Embryonic facial prominence (tissue), 1 donor: ENCODE results near the gene CCDC107.
"Not testable (repeated sequence)": the region's sequence is repeated elsewhere in the genome, so short reads cannot be mapped to it uniquely, and the experiment has no call there.

Source experiments
- DNase-seq: peaks from one replicate; pipeline ENCODE4 v3.0.0-alpha.2; 2016; ENCODE audit errors: extremely low spot score

CCDC107 gene

DNA sequence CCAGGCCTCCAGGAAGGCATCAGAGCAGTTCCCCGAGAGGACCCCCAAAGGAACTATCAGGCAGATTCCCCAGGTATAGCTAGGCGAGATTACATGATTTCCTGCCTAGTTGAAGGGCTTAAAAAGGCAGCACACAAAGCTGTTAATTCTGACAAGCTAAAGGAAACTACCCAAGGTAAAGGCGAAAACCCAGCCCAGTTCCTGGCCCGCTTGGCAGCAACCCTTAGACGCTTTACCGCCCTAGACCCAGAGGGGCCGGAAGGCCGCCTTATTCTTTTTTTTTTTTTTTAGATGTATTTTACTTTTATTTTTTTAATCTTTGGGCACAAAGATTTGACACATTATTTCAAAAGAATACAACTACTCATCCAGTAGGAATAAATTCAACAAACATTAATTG, 19.3 kb upstream of the CCDC107 start:
- DNase-seq, result not testable (repeated sequence)

- not testable (repeated sequence) for DNase-seq
Observed at GRCh38 chr9:35639225-35639624, 18.9 kb upstream of the CCDC107 start.

DNA sequence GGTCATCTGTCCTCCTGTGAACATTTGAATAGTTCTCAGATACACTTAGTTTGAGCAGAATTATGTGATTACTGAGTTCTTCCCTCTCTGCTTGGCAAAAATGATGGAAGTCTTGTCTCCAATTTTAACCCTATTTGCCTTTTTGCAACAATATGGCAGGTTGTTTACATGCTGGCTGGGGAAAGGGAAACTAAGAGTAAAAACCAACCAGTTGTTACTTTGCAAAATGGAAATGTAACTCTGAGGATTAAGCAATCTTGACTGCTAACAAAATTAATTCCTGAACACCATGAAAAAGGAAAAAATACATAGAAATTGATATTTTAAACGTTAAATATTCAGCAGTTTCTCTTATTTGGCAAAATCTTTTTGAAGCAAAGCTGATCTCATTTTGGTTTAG, 18.5 kb upstream of the CCDC107 start:
- no peak for DNase-seq

DNA sequence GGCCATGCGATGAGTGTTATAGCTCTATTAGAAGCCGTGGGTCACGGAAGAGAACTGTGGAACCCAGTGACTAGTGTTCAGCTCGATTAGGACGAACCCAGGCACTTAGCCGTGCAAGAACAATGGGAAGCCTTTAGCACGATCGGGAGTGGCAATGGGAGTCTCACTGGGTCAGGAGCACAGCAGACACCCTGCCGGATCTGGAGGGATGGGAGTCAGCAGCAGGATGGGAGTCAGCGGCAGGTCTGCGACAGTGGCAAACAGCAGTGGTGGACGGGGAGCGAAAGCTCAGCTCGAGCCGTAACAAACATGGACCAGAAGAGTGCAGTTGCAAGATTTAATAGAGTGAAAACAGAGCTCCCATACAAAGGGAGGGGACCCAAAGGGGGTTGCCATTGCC, 17.7 kb upstream of the CCDC107 start:
- DNase-seq, result not testable (repeated sequence)

DNA sequence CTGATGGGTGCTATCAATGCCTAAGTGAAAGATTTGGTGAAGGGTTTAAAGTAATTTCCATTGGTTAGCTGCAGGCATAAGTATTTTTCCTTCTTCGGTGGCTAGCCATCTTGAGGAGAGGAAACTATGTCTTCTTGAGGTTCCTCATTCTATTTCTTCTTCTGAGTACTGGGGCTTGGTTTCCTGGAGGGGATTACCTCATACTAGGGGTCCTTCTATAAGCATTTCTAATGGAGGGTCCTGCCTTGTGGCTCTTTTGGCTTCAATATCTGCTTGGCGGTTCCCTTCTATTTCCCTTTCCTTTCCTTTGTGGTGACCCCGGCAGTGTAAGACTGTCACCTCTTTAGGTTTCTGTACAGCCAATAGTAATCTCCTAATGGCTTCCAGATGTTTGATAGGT, 16.6 kb upstream of the CCDC107 start:
- DNase-seq, result not testable (repeated sequence)

DNA sequence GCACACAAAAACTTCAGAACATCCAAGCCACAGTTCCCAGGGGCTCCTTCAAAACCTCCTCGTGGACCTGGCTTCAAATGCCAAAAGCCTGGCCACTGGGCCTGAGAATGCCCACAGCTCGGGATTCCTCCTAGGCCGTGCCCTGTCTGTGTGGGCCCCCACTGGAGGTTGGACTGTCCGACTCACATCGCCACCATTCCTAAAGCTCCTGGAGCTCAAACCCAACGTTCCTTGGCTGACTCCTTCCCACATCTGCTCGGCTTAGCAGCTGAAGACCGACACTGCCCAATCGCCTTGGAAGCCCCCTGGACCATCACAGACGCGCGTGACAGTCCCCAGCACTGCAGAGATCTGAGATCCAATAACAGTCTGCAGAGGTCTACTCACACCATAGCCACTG, 15.0 kb upstream of the CCDC107 start:
- no peak for DNase-seq

GRCh38 chr9:35645736-35646135, 12.4 kb upstream of the CCDC107 start:
- not testable (repeated sequence) for DNase-seq

- DNase-seq, result no peak
Observed at GRCh38 chr9:35646153-35646532, 11.9 kb upstream of the CCDC107 start.

- peak; percentile 89 for DNase-seq
Observed at GRCh38 chr9:35646533-35647265, 11.4 kb upstream of the CCDC107 start.

DNA sequence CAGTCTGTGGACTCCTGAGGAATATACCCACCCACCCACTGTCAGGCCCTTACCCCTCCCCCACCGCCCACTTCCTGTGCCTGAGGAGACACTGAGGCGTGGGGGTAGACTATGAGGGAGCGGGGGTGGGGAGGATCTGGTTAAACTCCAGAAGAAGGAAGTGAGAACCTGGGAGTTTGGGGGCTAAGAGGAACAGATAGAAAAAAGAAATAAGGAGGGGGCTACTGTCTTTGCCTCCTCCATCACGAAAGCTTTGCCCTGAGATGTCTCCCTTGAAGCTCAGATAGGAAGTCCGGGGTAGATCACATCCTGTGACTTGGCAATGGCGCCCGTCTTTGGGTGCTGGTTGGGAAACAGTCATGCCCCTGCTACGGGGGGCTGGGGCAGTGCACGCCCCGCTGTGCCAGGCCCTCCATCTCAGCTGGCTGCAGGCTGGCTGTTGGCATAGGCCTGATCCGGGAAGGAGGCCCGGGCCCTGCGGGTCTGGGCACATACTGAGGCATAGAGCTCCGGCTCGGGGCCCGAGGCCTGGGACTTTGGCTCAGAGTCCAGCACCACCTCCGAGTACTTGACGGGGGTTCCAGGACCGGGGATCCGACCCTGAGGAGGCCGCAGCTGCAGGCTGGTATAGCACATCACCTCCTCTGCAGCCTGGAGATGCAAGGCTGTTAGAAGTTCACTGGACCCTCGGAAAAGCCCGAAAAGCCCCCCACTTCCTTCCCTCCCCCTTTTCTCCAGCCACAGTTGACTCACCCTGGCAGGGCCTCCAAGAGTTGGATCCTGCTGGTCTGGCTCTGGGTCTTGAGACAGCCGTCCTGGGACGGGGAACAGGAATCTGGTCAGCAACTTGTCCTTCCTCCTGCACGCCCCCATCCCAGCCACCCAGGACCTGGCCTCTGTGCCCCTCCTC, 8.4 kb upstream of the CCDC107 start:
- no peak for DNase-seq

DNA sequence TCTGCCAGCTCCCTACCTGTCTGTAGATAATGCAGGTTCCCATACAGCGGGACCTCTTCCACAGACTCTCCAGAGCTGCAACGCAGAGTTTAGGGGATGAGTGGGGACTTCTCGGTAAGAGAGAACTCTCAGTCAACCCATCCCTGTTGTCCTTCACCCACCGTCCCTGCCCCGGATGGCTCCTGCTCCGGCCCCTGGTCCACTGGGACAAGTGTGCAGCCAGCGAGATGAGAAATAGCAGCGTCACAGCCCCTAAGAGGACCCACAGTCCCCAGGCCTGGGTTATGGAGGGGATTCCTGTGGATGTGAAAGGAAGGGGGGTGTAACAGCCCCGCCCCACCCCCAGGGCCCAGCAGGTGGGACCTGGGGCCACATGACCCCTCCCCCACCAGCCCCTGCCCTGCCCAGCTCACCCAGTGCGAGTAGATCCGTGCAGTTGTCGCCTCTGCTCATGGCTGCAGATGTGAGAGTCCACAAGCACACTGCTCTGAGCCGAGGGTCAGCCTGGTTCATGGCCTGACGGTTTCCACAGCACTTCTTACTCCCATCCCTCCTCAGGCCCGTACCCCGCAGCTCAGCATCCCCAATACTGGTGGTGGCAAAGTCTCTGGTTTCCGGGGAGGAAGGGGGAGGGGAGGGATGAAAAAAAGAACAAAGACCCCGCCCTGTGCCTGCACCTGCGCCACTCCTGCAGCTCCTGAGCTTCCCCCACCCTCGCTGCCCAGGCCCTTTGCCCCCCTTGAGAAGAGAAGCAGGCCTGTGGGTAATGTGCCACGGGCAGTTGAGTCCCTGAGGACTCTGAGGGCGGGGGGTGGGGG, 7.5 kb upstream of the CCDC107 start, which contains the start of gene SIT1:
Gene SIT1 (minus strand): TSS at position 591 of the 818 bp plus-strand sequence. CDS start 78 bp downstream, at position 513.
- DNase-seq, result no peak

GRCh38 chr9:35651956-35652828, 5.9 kb upstream of the CCDC107 start:
- DNase-seq, result no peak

- no peak for DNase-seq
Observed at GRCh38 chr9:35652829-35653209, 5.3 kb upstream of the CCDC107 start.

DNA sequence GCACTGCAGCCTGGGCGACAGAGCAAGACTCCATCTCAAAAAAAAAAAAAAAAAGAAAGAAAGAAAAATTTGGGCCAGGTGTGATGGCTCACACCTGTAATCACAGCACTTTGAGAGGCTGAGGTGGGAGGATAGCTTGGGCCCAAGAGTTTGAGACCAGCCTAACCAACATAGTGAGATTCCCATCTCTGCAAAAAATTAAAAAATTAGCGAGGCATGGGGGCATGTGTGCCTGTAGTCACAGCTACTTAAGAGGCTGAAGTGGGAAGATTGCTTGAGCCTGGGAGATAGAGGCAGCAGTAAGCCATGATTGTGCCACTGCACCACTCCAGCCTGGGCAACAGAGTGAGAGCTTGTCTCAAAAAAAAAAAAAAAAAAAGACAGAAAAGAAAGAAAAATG, 4.5 kb upstream of the CCDC107 start:
- no peak for DNase-seq

DNA sequence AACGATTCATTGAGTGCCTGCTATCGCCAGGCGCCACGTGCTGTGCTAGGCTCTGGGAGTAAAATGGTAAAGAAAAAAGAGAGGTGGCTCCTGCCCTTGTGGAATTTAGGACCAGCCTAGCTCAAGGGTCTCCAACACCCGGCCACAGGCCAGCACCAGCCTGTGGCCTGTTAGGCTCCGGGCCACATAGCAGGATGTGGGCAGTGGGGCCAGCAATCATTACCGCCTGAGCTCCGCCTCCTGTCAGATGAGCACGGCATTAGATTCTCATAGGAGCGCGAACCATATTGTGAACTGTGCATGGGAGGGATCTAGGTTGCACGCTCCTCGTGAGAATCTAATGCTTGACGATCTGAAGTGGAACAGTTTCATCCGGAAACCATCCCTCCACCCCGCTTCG, 1.7 kb upstream of the CCDC107 start:
- no peak for DNase-seq

GRCh38 chr9:35656831-35657545, 1.1 kb upstream of the CCDC107 start:
- no peak for DNase-seq

- DNase-seq, result peak; percentile 98
Observed at GRCh38 chr9:35657546-35658136, 451 bp upstream of the CCDC107 start, which contains the start of gene RMRP. Gene RMRP (minus strand): TSS chr9:35658019.

- no peak for DNase-seq
Observed at GRCh38 chr9:35658968-35659220, 802 bp downstream of the CCDC107 start.

- no peak for DNase-seq
Observed at GRCh38 chr9:35659340-35659739, 1.2 kb downstream of the CCDC107 start.

GRCh38 chr9:35660966-35661415, 2.9 kb downstream of the CCDC107 start:
- no peak for DNase-seq
